KOPT-K1 (cell line): ENCODE results near the gene FRA10AC1.
"Not testable (repeated sequence)": the region's sequence is repeated elsewhere in the genome, so short reads cannot be mapped to it uniquely, and the experiment has no call there.

Experiments
- H3K27ac ChIP-seq: fragments of 200-600 bp; sonication (generic); 2 replicates; pipeline ENCODE4 v1.5.1; 2016; ENCODE audit warnings: antibody characterized with exemption, mild to moderate bottlenecking, low read depth, low read length; ENCODE audit not compliant: poor library complexity, severe bottlenecking
- H3K36me3 ChIP-seq: fragments of 200-600 bp; sonication (generic); 2 replicates; pipeline ENCODE4 v1.5.1; 2017; ENCODE audit warnings: antibody characterized with exemption, mild to moderate bottlenecking, low read length, moderate library complexity; ENCODE audit not compliant: insufficient read depth
- H3K9me3 ChIP-seq: fragments of 200-600 bp; sonication (generic); 2 replicates; pipeline ENCODE4 v1.5.1; 2017; ENCODE audit warnings: antibody characterized with exemption, low read length, mild to moderate bottlenecking; ENCODE audit not compliant: insufficient read depth, poor library complexity, severe bottlenecking

FRA10AC1 gene

DNA sequence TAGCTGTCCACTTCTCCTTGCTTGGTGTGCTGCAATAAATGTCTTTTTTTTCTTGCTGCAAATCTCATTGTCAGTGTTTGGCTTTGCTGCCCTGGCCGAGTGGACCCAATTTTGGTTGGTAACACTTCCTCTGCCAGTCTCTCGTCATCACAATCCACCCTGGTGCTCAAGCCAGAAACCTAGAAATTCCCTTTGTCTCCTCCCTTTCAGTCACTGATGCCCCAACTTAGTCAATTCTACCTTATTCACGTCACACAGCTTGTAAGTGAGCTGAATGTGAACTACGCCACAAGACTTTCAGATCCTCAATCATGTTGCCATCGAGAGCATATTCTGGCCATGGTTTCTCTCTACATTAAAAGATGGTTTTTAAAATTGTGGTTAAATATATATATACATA is 13.0 kb upstream of the FRA10AC1 start:
- H3K9me3 ChIP-seq = no peaks in the 10 kb centered on the region
- H3K36me3 ChIP-seq = no peaks in the 10 kb centered on the region
- no peak overlapping the region for H3K27ac ChIP-seq

DNA sequence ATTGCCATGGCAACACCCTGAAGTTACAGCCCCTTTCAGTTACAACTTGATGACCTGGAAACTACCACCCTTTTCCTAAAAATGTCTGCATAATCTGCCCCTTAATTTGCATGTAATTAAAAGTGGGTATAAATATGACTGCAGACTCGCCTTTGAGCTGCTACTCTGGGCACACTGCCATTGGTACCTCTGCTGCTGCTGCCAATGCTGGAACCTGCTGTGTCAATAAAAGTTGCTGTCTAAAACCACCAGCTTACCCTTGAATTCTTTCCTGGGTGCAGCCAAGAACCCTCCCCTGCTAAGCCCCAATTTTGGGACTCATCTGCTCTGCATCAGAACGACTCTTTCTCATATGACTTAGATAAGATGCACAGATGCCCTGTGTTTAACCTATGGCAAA is 10.2 kb upstream of the FRA10AC1 start:
- no peaks in the 10 kb centered on the region for H3K36me3 ChIP-seq
- H3K27ac ChIP-seq = no peak overlapping the region
- H3K9me3 ChIP-seq = no peaks in the 10 kb centered on the region

DNA sequence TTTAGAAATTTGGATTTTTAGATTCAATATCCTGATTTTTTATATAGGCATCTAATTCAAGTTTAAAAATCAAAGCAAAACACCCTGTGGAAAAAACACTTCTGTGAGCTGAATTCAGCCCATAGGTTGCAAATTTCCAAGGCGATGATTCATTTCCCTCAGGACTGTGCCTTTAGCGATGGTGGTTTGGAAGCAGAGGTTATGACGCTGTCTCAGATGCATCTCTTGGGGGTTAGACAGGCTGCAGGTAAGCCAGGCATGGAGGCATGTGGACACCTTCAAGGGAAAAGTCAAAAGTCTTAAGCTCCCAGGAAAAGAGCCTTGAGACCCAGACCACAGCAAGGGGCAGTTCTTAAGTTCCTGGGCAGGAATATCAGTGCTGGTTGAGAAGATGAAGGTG is 9.5 kb upstream of the FRA10AC1 start:
- Histone ChIP-seq H3K9me3 (no peaks in the 10 kb centered on the region), H3K27ac (no peak overlapping the region), H3K36me3 (no peaks in the 10 kb centered on the region)

DNA sequence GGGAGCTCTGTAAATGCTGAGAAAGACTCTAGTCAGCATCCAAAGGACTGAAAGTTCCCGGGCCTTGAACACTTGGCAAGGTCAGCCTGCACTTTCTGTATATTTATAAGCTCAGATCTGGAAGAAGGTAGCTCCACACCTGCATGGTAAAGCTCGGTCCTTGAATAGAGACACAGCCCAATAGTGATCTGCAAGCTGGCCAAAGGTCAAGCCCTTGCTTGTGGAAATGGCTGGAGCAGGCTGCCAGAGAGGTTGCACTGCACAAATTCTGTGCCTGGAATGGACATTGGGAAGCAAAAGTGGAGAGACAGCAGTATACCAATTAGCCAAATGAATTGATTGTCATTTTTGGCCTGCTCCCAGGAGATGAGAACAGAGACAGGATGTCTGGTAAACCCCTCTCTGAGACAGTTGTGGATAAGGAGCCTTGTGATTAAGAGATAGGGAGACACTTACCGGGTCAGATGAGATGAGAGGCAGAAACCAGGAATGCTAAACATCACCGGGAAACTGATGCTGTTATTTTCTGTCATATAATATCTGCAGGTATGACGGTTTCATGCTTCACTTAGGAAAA is 8.0 kb upstream of the FRA10AC1 start:
- Histone ChIP-seq H3K27ac (no peak overlapping the region), H3K9me3 (no peaks in the 10 kb centered on the region), H3K36me3 (no peaks in the 10 kb centered on the region)

DNA sequence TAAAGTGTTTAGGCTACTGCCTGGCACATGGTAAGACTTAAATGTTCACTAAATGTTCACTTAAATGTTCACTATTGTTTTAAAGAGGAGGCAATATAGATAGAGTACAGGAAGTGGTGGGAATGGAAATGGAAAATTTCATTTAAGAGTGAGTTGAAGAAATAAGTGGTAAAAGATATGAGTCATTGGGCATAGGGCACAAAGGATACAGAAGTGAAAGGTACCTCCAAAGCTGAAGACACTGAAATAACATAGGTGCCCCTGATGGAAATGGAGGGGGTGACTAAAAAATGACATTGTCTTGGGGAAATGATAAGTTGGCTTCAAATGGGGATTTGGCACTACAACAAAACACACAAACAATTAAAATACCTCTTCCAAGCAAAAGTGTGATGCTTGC is 5.2 kb upstream of the FRA10AC1 start:
- H3K36me3 ChIP-seq = no peaks in the 10 kb centered on the region
- no peak overlapping the region for H3K27ac ChIP-seq
- no peaks in the 10 kb centered on the region for H3K9me3 ChIP-seq

DNA sequence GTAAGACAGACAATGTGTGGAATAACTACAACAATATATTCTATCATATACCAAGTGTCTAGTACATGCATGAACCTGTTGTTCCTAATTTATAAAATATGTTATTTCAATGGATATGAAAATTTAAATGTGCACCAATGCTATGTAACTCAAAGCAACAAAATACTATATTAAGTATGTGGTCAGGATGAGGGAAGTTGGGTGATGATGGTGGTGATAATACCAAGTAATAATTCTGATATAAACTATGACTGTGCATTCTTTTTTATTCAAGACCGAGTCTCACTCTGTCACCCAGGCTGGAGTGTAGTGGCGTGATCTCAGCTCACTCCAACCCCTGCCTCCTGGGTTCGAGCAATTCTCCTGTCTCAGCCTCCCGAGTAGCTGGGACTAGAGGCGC is 2.1 kb upstream of the FRA10AC1 start:
- no peak overlapping the region for H3K27ac ChIP-seq
- H3K9me3 ChIP-seq = no peaks in the 10 kb centered on the region
- peaks cover 4% of the 10 kb centered on the region for H3K36me3 ChIP-seq

DNA sequence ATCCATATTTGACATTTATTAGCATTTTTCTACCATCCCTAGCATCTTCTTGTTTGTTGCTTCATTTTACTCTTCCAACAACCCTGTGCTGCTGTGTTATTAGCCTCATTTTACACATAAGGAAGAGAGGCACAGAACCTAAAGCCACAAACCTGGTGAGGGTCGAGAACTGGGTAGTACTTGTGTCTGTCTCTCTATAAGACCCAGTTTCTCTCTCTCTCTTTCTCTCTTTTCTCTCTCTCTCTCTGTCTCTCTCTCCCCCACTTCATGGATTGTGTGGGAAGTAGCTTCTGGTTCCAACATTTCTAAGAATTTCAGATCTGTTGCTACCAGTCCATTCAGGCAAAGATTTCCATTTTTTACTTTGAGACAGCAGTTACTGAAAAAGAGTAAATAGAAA is 1.4 kb upstream of the FRA10AC1 start:
- Histone ChIP-seq H3K36me3 (peaks cover 10% of the 10 kb centered on the region), H3K9me3 (no peaks in the 10 kb centered on the region), H3K27ac (no peak overlapping the region)

DNA sequence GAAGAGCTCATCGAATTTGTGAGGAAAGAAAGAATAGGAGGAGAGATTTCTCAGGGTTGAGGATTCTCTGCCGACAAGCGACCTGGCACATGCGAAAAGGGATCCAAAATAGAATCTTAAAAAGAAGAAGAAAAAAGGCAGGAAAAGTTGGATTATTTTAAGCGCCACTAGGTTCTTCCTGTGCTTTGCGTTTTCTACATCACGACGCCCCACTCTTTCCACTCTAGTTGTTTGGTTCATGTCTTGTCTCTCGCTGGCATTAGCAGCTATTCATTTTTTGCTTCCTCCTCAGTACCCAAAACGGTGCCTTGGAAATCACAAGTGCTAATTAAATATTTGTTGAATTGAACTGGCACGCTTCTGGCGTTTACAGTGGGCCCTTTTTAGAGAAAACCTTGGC is 674 bp upstream of the FRA10AC1 start:
- Histone ChIP-seq H3K36me3 (peaks cover 15% of the 10 kb centered on the region), H3K9me3 (no peaks in the 10 kb centered on the region), H3K27ac (peak overlapping the region; percentile 74)

DNA sequence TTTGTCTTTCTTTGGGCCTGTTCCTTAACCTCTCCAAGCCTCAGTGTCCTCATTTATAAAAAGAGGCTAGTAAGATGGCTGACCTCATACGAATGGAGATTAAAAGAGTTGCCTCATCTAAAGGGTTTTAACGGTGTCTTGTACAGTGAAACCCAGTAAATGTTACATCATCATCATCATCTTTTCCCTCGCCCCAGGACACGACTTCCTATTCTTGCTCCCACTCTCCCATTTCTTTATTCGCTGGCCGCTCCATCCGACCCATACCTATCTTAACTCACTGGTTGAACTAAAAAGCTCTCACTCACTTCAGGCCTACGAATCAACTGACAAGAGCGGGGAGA is 554 bp downstream of the FRA10AC1 start:
- peaks cover 26% of the 10 kb centered on the region for H3K36me3 ChIP-seq

DNA sequence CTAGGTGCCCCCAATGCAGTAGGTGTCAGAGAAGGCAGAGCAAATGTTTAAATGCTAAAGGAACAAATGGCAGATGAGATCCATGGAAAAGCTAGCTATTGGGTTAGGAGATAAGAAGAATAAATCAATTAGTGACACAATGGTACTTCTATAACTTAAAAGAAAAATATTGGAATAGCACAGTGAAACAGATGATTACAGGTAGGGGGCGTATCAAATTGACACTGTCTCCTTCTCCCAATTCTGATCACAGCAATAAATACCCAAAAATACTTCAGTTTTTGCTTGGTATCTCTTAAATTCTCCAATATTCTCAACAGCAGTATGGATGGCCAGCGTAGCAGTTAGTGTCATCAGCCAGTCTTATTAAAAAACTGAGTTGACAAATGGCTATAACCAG is 5.2 kb downstream of the FRA10AC1 start:
- H3K36me3 ChIP-seq = peaks cover 65% of the 10 kb centered on the region
- H3K9me3 ChIP-seq = no peaks in the 10 kb centered on the region
- H3K27ac ChIP-seq = no peak overlapping the region

More for the DNA sequence above, 554 bp downstream of the FRA10AC1 start:
- Histone ChIP-seq H3K27ac (peak overlapping the region; percentile 74), H3K9me3 (no peaks in the 10 kb centered on the region)

DNA sequence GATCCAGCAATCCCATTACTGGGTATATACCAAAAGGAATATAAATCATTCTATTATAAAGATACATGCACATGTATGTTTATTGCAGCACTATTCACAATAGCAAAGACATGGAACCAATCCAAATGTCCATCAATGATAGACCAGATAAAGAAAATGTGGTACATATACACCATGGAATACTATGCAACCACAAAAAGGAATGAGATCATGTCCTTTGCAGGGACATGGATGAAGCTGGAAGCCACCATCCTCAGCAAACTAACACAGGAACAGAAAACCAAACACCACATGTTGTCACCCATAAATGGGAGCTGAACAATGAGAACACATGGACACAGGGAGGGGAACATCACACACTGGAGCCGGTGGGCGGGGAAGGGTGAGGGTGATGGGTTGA is 5.8 kb downstream of the FRA10AC1 start:
- not testable (repeated sequence) for H3K27ac ChIP-seq, H3K9me3 ChIP-seq
- peaks cover 71% of the 10 kb centered on the region for H3K36me3 ChIP-seq

DNA sequence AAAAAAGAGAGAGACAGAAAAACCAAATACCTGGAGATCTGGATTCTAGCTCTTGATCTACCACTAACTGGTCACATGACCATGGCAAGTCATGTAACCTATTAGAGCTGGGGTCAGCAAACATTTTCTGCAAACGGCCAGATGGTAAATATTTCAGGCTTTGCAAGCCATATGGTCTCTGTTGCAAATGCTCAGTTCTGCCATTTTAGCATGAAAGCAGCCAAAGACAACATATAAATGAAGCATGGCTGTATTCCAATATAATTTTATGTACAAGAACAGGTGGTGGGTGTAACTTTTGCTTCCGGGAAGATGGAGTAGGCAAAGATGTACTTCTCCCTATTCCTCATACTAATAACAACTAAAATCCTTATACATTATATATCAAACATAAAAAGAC is 6.7 kb downstream of the FRA10AC1 start:
- Histone ChIP-seq H3K27ac (no peak overlapping the region), H3K36me3 (peaks cover 78% of the 10 kb centered on the region), H3K9me3 (no peaks in the 10 kb centered on the region)

DNA sequence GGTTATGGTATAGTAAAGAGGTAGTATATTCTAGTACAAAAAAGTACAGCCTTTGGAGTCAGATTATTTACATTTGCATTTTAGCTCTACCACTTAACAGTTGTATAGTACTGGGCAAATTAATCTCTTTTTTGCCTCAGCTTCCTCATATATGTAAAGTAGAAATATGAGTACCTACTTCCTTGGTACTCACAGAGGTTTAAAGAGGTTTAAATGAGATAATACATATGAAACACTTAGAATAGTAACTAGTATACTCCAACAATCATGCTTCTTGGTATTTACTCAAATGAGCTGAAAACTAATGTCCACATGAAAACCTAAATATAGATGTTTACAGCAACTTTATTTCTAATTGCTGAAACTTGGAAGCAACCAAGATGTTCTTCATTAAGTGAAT is 14.7 kb downstream of the FRA10AC1 start:
- Histone ChIP-seq H3K36me3 (peaks cover 62% of the 10 kb centered on the region), H3K27ac (no peak overlapping the region), H3K9me3 (no peaks in the 10 kb centered on the region)

DNA sequence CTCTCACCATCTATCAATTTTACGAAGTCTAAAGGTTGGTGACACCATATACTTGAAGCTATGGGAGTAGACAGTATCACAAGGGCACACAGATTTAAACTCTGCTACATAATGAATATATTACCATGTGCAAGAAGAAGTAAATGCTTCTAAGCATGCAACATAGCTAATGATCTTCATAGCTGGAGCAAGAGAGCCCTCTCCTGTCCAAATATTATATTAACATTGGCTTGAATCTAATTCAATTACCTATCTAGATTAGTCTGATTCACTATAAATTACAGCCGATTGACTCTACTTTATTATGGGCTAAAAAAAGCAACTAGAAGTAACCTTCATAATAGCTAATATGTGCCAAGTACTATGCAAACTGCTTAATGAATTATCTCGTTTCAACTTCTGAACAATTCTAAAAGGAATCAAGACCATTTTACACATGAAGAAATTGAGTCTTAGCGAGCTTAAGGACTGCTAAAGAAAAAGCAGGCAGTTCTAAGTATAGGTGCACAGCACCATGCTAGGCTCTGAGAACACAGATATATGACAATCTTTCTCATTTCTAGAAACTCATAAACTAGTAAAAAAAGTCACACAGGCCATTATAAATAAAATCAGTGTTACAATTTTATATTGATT is 21.9 kb downstream of the FRA10AC1 start:
- peaks cover 74% of the 10 kb centered on the region for H3K36me3 ChIP-seq
- H3K27ac ChIP-seq = no peak overlapping the region
- no peaks in the 10 kb centered on the region for H3K9me3 ChIP-seq

DNA sequence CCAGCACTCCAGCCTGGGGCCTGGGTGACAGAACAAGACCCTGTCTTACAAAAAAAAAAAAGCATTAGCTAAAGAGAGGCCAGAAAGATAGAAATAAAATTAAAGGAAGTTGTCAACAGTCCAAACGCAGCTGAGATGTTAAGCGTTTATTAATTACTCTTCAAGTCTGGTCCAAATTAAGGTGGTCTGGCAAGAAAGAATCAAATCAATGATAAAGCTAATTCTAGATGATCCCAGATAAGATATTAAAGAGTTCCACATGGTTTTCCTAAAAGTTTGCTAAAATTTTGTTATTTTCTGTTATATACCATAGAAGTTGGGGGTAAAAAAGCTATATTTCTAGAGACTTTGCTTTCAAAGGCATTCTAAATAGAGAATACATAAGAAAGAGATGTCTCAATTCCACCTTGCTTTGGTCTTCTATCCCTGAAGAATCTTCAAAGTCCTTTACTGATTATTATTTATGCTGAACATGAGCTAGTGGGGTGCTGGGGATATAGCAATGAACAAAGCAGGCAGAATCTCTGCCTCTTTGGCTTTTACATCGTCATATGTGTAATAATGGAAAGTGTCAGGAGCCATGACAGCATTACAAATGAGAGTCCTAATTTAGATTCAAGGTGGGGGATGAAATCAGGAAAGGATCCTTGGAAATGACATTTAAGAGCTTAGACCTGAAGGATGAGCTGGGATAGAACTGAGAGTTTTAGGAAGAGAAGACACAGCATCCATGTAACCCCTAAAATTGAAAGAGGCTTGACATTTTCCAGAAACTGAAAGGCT is 23.4 kb downstream of the FRA10AC1 start:
- Histone ChIP-seq H3K27ac (no peak overlapping the region), H3K9me3 (no peaks in the 10 kb centered on the region), H3K36me3 (peaks cover 80% of the 10 kb centered on the region)

DNA sequence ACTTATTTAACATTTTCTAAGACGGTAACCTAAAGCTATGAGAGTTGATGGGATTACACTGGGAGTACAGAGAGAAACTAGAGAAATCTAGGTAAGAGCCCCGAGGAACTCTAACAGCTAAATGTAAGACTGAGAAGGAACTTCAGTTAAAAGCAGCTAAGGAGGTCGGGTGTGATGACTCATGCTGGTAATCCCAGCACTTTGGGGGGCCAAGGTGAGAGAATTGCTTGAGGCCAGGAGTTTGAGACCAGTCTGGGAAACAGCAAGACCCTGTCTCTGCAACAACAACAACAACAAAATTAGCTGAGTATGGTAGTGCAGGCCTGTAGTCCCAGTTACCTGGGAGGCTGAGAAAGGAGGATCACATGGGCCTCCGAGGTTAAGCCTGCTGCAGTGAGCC is 24.0 kb downstream of the FRA10AC1 start:
- Histone ChIP-seq H3K9me3 (no peaks in the 10 kb centered on the region), H3K27ac (no peak overlapping the region), H3K36me3 (peaks cover 80% of the 10 kb centered on the region)
